Uterus (tissue), 4 donors: Measurements from ENCODE around the gene WBP1L. TPM values are rescaled to one million over a fixed set of nuclear protein-coding genes. Genes with fewer than 3 reads are reported as not detected.

Source experiments
- DNase-seq, 2 donors: peaks; one replicate each; pipeline ENCODE4 v3.0.0-alpha.2; 2019 to 2020
- H3K27ac ChIP-seq, 2 donors: fragments of 200-600 bp; sonication (generic); 1 replicate in 1 of 2; 2 replicates in 1 of 2; pipeline ENCODE4 v1.5.1; 2016 to 2018
- H3K27me3 ChIP-seq, 2 donors: fragments of 200-600 bp; sonication (generic); one replicate each; pipeline ENCODE4 v1.5.1; 2018 to 2019; ENCODE audit warnings: control low read depth in 1 of 2
- H3K36me3 ChIP-seq, 2 donors: fragments of 200-600 bp; sonication (generic); one replicate each; pipeline ENCODE4 v1.5.1; 2019; ENCODE audit warnings: control low read depth in 1 of 2
- H3K4me1 ChIP-seq, 2 donors: fragments of 200-600 bp; sonication (generic); one replicate each; pipeline ENCODE4 v1.5.1; 2018 to 2019; ENCODE audit warnings: control low read depth in 1 of 2
- H3K4me3 ChIP-seq, 2 donors: fragments of 200-600 bp; sonication (generic); 1 replicate in 1 of 2; 2 replicates in 1 of 2; pipeline ENCODE4 v1.5.1; 2018 to 2019; ENCODE audit warnings: mild to moderate bottlenecking in 1 of 2
- H3K9me3 ChIP-seq, 2 donors: fragments of 200-600 bp; sonication (generic); one replicate each; pipeline ENCODE4 v1.5.1; 2019; ENCODE audit warnings: control low read depth in 1 of 2
- CTCF ChIP-seq, 4 experiments: fragments of 200-600 bp in 2 of 4; fragments of 450-650 bp in 2 of 4; sonication (generic) in 2 of 4; IDR thresholded peaks; one replicate each; pipeline ENCODE4 v1.5.1; 2016 to 2019; ENCODE audit warnings: antibody characterized with exemption in 4 of 4, mild to moderate bottlenecking in 2 of 4, moderate library complexity in 1 of 4
- POLR2A ChIP-seq, 2 donors: fragments of 450-650 bp; IDR thresholded peaks; one replicate each; pipeline ENCODE4 v1.6.1; 2016; ENCODE audit warnings: antibody characterized with exemption in 2 of 2, mild to moderate bottlenecking in 1 of 2, moderate library complexity in 1 of 2
- intact Hi-C: fragments of 100-400 bp; cut with DNase I; formaldehyde crosslinking; loops from one replicate; pipeline ENCODE4 v1.15.1; 2023; ENCODE audit warnings: low total_unique reads
- total RNA-seq, 4 donors: library from RNA; depleted of rRNA in 3 of 4; stranded (reverse); fragments of >200 nt in 3 of 4; gene quantifications; one replicate each; pipeline versions ENCODE4 v1.1.0 to v1.2.4, GENCODE V29; 2014 to 2023
- donor health status: DM: yes; HTN: yes; CAD: no.

WBP1L gene
- total RNA-seq, 4 donors from 2014 or later = 27.4 to 79.2 (median 55.3) TPM

- Histone ChIP-seq H3K4me3 (no peak overlapping the region), H3K36me3 (no peaks in the 10 kb centered on the region), H3K27ac (no peak overlapping the region), H3K4me1 (no peaks in the 10 kb centered on the region), H3K9me3 (no peaks in the 10 kb centered on the region), H3K27me3 (no peaks in the 10 kb centered on the region)
- no peak for TF ChIP-seq POLR2A (IDR thresholded peaks at IDR 0.05)
- no peak for TF ChIP-seq CTCF (IDR thresholded peaks at IDR 0.05)
- intact Hi-C loops = no loop called here
- no peak for DNase-seq
These were observed 42.0 kb upstream of the WBP1L start for GRCh38 chr10:102701796-102702195.

- H3K9me3 ChIP-seq = no peaks in the 10 kb centered on the region
- H3K27me3 ChIP-seq = no peaks in the 10 kb centered on the region
- no peak overlapping the region for H3K4me3 ChIP-seq
- no peak overlapping the region for H3K27ac ChIP-seq
- H3K4me1 ChIP-seq = no peaks in the 10 kb centered on the region
- no peak for TF ChIP-seq POLR2A (IDR thresholded peaks at IDR 0.05)
- TF ChIP-seq CTCF (IDR thresholded peaks at IDR 0.05) = no peak
- no peaks in the 10 kb centered on the region for H3K36me3 ChIP-seq
- DNase-seq = no peak
- intact Hi-C loops = no loop called here
These were observed 41.0 kb upstream of the WBP1L start for GRCh38 chr10:102702742-102703141.

- no peak for TF ChIP-seq CTCF (IDR thresholded peaks at IDR 0.05)
- TF ChIP-seq POLR2A (IDR thresholded peaks at IDR 0.05) = no peak
- no peak for DNase-seq
- H3K36me3 ChIP-seq = no peaks in the 10 kb centered on the region
- intact Hi-C loops = no loop called here
- no peaks in the 10 kb centered on the region for H3K9me3 ChIP-seq
- no peaks in the 10 kb centered on the region for H3K27me3 ChIP-seq
- no peak overlapping the region for H3K27ac ChIP-seq
- H3K4me3 ChIP-seq = no peak overlapping the region
- H3K4me1 ChIP-seq = no peaks in the 10 kb centered on the region
These were observed 38.8 kb upstream of the WBP1L start for GRCh38 chr10:102704915-102705314.

GRCh38 chr10:102705531-102705930, 38.2 kb upstream of the WBP1L start:
- Histone ChIP-seq H3K4me3 (no peak overlapping the region), H3K36me3 (no peaks in the 10 kb centered on the region), H3K9me3 (no peaks in the 10 kb centered on the region), H3K4me1 (no peaks in the 10 kb centered on the region), H3K27me3 (no peaks in the 10 kb centered on the region), H3K27ac (no peak overlapping the region)
- TF ChIP-seq POLR2A (IDR thresholded peaks at IDR 0.05) = no peak
- TF ChIP-seq CTCF (IDR thresholded peaks at IDR 0.05) = no peak
- intact Hi-C loops = no loop called here
- DNase-seq = no peak

- DNase-seq = no peak
- H3K4me1 ChIP-seq = peaks cover 0 to 6% of the 10 kb centered on the region in 2 donors
- no peak overlapping the region for H3K4me3 ChIP-seq
- no peak for TF ChIP-seq CTCF (IDR thresholded peaks at IDR 0.05)
- no peak for TF ChIP-seq POLR2A (IDR thresholded peaks at IDR 0.05)
- H3K27ac ChIP-seq = no peak overlapping the region
- no peaks in the 10 kb centered on the region for H3K9me3 ChIP-seq
- intact Hi-C loops = no loop called here
- H3K27me3 ChIP-seq = no peaks in the 10 kb centered on the region
- H3K36me3 ChIP-seq = no peaks in the 10 kb centered on the region
These were observed 33.1 kb upstream of the WBP1L start for GRCh38 chr10:102710609-102711008.
